ENCODE measurements around the gene CARMIL3. TPM values are rescaled to one million over a fixed set of nuclear protein-coding genes. Genes with fewer than 3 reads are reported as not detected.

CARMIL3 gene
- total RNA-seq, 1 experiment from 2014 or later, result not detected

DNA sequence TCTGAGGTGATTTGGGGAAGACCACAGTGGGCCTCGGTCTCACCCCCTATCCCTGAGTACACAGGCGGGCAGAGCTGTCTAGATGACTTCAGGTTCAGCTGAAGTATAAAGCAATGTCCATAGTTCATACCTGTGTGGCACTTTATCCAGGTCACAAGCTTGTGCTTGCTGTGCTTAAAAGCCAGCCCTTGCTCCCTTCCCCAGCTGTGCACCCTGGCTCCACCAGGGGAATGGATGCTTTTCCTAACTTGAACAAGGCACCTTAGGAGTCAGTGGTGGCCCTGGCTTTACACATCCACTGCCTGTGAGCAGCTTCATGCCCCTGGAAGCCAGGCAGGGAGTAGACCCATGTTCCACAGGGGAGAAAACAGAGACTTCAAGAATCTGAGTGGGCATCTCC is 5.5 kb downstream of the CARMIL3 start:
- peaks cover 12% of the 10 kb centered on the region for H3K4me1 Mint-ChIP-seq (ENCODE audit: insufficient read depth, unreplicated experiment)
- POLR2A ChIA-PET, result interaction anchor here (0.7 kb wide), 1 partner anchor 52 kb away, joined by 3 read pairs; no protein-coding TSS in a partner anchor
- no TSS peak for BruUV-seq (replicated peaks)
- no peak overlapping the region for H3K4me3 Mint-ChIP-seq (ENCODE audit: unreplicated experiment)
- intact Hi-C loops (cut with micrococcal nuclease), result no loop called here
- no peaks in the 10 kb centered on the region for H3K9me3 Mint-ChIP-seq (ENCODE audit: unreplicated experiment)
- peaks cover 60% of the 10 kb centered on the region for H3K27me3 Mint-ChIP-seq (ENCODE audit: insufficient read depth, unreplicated experiment)
- TF ChIP-seq, protein P1, sequence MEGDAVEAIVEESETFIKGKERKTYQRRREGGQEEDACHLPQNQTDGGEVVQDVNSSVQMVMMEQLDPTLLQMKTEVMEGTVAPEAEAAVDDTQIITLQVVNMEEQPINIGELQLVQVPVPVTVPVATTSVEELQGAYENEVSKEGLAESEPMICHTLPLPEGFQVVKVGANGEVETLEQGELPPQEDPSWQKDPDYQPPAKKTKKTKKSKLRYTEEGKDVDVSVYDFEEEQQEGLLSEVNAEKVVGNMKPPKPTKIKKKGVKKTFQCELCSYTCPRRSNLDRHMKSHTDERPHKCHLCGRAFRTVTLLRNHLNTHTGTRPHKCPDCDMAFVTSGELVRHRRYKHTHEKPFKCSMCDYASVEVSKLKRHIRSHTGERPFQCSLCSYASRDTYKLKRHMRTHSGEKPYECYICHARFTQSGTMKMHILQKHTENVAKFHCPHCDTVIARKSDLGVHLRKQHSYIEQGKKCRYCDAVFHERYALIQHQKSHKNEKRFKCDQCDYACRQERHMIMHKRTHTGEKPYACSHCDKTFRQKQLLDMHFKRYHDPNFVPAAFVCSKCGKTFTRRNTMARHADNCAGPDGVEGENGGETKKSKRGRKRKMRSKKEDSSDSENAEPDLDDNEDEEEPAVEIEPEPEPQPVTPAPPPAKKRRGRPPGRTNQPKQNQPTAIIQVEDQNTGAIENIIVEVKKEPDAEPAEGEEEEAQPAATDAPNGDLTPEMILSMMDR (IDR thresholded peaks at IDR 0.05; ENCODE audit: unreplicated experiment), result no peak
- peaks cover 9% of the 10 kb centered on the region for H3K36me3 Mint-ChIP-seq (ENCODE audit: insufficient read depth, unreplicated experiment)
- CTCF ChIA-PET, result interaction anchor here (0.6 to 6.5 kb wide), 11 partner anchors 14 to 250 kb away, joined by 3 to 79 read pairs (median 5); partner anchors contain the start of genes CIDEB, CPNE6, PCK2 and TINF2
- no peak for DNase-seq (ENCODE audit: unreplicated experiment)
- no peak overlapping the region for H3K27ac Mint-ChIP-seq (ENCODE audit: low read depth, unreplicated experiment)

DNA sequence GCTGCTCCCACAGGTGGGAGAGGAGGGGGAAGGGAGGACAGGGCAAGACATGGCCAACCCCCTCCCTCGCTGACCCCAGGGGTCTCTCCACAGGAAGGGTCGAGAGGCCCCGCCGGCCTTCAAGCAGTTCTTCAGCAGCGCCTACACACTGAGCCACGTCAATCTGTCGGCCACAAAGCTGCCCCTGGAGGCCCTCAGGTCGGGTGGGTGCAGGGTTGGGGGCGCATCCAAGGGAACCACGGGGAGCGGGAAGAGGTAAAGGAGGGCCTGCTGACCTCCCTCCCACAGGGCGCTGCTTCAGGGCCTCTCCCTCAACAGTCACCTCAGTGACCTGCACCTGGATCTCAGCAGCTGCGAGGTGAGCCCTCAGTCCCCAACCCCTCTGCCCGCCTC is 6.1 kb downstream of the CARMIL3 start:
- CTCF ChIA-PET, result interaction anchor here (0.6 to 6.5 kb wide), 13 partner anchors 8 to 250 kb away, joined by 3 to 79 read pairs (median 3); partner anchors contain the start of genes CIDEB and PCK2
- Mint-ChIP-seq H3K4me3 (ENCODE audit: unreplicated experiment) (no peak overlapping the region), H3K36me3 (ENCODE audit: insufficient read depth, unreplicated experiment) (peaks cover 7% of the 10 kb centered on the region), H3K9me3 (ENCODE audit: unreplicated experiment) (no peaks in the 10 kb centered on the region), H3K27me3 (ENCODE audit: insufficient read depth, unreplicated experiment) (peaks cover 54% of the 10 kb centered on the region), H3K27ac (ENCODE audit: low read depth, unreplicated experiment) (no peak overlapping the region), H3K4me1 (ENCODE audit: insufficient read depth, unreplicated experiment) (peaks cover 9% of the 10 kb centered on the region)
- no TSS peak for BruUV-seq (replicated peaks)
- no peak for DNase-seq (ENCODE audit: unreplicated experiment)
- intact Hi-C loops (cut with micrococcal nuclease), result loop anchor here (1.0 to 2.0 kb wide), 3 partner anchors 32 to 103 kb away; partner anchors contain the start of gene IRF9
- POLR2A ChIA-PET, result interaction anchor here (1.3 kb wide), 1 partner anchor 50 kb away, joined by 9 read pairs; no protein-coding TSS in a partner anchor
- TF ChIP-seq, protein P1 (IDR thresholded peaks at IDR 0.05; ENCODE audit: unreplicated experiment), result no peak

DNA sequence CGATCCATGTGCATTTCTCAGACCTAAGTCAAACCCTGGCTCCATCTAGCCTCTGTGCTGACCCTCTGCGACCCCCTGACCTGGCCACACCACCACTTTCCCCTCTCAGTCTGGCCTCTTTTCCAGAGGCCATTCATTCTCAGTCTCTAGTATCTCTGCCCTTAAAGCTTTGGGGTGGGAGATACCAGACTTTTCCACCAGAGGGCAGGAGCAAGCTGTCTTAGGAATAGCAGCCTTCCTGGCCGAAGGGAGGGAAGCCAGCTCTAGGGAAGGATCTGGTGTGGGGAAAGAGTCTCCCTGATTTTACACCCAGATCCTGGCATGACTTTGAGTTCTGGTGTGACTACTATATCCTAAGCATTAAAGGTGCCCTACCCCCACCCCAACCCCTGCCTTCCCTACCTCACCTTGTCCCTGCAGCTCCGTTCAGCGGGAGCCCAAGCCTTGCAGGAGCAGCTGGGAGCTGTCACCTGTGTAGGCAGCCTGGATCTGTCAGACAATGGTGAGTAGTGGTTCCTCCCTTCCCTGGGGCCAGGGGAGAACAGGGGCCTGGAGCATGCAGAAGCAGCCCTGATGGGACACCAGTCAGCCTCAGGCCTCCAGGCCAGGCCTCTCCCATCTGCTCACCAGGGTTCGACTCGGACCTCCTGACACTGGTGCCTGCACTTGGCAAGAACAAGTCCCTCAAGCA is 6.6 kb downstream of the CARMIL3 start:
- Mint-ChIP-seq H3K27me3 (ENCODE audit: insufficient read depth, unreplicated experiment) (peaks cover 48% of the 10 kb centered on the region), H3K36me3 (ENCODE audit: insufficient read depth, unreplicated experiment) (peaks cover 1% of the 10 kb centered on the region), H3K9me3 (ENCODE audit: unreplicated experiment) (no peaks in the 10 kb centered on the region), H3K4me1 (ENCODE audit: insufficient read depth, unreplicated experiment) (peaks cover 4% of the 10 kb centered on the region), H3K27ac (ENCODE audit: low read depth, unreplicated experiment) (no peak overlapping the region), H3K4me3 (ENCODE audit: unreplicated experiment) (no peak overlapping the region)
- TF ChIP-seq, protein P1 (IDR thresholded peaks at IDR 0.05; ENCODE audit: unreplicated experiment), result peak; percentile 49
- DNase-seq (ENCODE audit: unreplicated experiment), result peak; percentile 66
- CTCF ChIA-PET, result interaction anchor here (0.6 to 6.5 kb wide), 13 partner anchors 8 to 249 kb away, joined by 3 to 79 read pairs (median 3); partner anchors contain the start of genes CIDEB, DCAF11, NRL and PCK2
- POLR2A ChIA-PET, result interaction anchor here (0.7 to 1.3 kb wide), 2 partner anchors 25 to 50 kb away, joined by 3 to 9 read pairs; no protein-coding TSS in a partner anchor
- no TSS peak for BruUV-seq (replicated peaks)
- intact Hi-C loops (cut with micrococcal nuclease), result loop anchor here (1.0 to 2.0 kb wide), 3 partner anchors 32 to 103 kb away; partner anchors contain the start of gene IRF9

DNA sequence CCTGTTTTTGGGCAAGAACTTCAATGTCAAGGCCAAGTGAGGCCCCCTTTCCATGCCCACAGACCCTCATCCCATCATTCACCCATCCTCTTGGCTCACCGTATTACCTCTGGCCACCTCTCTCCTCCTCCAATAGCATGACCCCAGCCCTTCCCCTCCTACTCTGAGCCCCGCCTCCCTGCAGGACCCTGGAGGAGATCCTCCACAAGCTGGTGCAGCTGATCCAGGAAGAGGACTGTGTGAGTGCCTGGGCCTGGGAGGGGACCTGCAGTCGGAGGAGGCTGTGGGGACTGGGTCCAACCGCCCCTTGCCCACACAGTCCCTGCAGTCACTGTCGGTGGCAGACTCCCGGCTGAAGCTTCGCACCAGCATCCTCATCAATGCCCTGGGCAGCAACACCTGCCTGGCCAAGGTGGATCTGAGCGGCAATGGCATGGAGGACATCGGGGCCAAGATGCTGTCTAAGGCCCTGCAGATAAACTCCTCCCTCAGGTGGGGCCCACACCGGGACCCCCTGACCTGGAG is 7.2 kb downstream of the CARMIL3 start:
- TF ChIP-seq, protein P1 (IDR thresholded peaks at IDR 0.05; ENCODE audit: unreplicated experiment), result no peak
- intact Hi-C loops (cut with micrococcal nuclease), result loop anchor here (1.0 to 2.0 kb wide), 3 partner anchors 31 to 102 kb away; partner anchors contain the start of gene IRF9
- no peak for DNase-seq (ENCODE audit: unreplicated experiment)
- Mint-ChIP-seq H3K27ac (ENCODE audit: low read depth, unreplicated experiment) (no peak overlapping the region), H3K27me3 (ENCODE audit: insufficient read depth, unreplicated experiment) (peaks cover 42% of the 10 kb centered on the region), H3K4me3 (ENCODE audit: unreplicated experiment) (no peak overlapping the region), H3K4me1 (ENCODE audit: insufficient read depth, unreplicated experiment) (no peaks in the 10 kb centered on the region), H3K9me3 (ENCODE audit: unreplicated experiment) (no peaks in the 10 kb centered on the region), H3K36me3 (ENCODE audit: insufficient read depth, unreplicated experiment) (no peaks in the 10 kb centered on the region)
- ChIA-PET CTCF (interaction anchor here (0.5 to 6.5 kb wide), 5 partner anchors 21 to 377 kb away, joined by 3 to 79 read pairs (median 9); partner anchors contain the start of genes DCAF11, NRL and PCK2), POLR2A (interaction anchor here (1.3 kb wide), 1 partner anchor 49 kb away, joined by 9 read pairs; no protein-coding TSS in a partner anchor)
- BruUV-seq (replicated peaks), result no TSS peak
